Astrocyte of the hippocampus (primary cell): ENCODE results near the gene FUCA1.
"Not testable (repeated sequence)": the region's sequence is repeated elsewhere in the genome, so short reads cannot be mapped to it uniquely, and the experiment has no call there.

ENCODE experiments used
- DNase-seq: peaks from one replicate; pipeline ENCODE4 v3.0.0; 2011; ENCODE audit warnings: low read depth, low spot score

FUCA1 gene

DNA sequence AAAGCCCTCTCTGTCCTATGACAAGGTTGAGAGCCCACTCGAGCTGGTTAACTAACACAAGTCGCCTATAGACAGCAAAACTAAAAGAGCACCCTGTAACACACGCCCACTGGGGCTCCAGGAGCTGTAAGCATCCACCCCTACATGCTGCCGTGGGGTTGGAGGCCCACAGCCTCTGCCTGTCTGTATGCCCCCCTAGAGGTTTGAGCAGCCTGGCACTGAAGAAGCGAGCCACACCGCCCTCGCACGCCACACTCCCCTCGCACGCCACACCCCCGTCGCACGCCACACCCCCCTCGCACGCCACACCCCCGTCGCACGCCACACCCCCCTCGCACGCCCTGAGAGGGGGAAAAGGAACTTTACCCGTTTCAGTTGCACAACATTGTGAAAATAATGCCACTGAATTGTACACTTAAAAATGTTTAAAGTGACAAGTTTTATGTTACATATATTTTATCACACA lies 29.7 kb downstream of the FUCA1 start:
- DNase-seq, result peak; percentile 71

DNA sequence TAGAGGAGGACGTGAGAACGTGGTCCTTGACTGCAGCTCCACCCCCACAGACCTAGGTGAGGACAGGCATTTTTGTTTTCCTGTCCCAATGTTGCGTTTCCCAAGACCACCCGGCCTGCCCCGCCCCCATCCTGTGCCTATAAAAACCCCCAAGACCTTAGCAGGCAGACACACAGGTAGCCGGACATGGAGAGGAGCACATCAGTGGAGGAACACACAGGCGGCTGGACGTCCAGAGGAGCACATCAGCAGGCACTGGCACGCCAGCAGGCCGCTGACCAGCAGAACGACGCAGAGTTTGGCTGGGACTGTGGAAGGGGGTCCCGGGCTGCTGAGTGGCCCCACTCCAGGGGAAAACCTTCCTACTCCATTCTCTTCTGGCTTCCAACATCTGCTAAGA lies 30.2 kb downstream of the FUCA1 start:
- DNase-seq, result no peak

DNA sequence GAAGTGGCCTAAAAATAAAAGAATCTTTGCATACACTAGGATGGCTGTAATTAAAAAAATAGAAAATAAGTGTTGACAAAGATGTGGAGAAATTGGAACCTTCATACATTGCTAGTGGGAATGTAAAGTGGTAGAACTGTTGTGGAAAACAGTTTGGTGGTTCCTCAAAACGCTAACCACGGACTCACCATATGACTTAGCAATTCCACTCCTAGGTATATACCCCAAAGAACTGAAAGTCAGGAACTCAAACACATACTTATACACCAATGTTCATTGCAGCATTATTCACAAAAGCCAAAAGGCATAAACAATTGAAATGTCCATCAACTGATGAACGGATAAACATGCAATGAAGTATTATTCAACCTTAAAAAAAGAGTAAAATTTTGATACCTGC lies 32.1 kb downstream of the FUCA1 start:
- no peak for DNase-seq

DNA sequence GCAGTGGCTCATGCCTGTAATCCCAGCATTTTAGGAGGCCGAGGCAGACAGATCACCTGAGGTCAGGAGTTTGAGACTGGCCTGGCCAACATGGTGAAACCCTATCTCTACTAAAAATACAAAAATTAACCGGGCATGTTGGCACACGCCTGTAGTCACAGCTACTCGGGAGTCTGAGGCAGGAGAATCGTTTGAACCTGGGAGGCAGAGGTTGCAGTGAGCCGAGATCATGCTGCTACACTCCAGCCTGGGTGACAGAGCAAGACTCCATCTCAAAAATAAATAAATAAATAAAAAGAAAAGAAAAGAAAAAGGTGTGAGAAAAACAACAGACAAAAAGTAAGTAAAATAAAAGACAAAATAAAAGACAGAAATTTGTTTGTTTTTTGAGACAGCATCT lies 33.9 kb downstream of the FUCA1 start:
- DNase-seq, result not testable (repeated sequence)

DNA sequence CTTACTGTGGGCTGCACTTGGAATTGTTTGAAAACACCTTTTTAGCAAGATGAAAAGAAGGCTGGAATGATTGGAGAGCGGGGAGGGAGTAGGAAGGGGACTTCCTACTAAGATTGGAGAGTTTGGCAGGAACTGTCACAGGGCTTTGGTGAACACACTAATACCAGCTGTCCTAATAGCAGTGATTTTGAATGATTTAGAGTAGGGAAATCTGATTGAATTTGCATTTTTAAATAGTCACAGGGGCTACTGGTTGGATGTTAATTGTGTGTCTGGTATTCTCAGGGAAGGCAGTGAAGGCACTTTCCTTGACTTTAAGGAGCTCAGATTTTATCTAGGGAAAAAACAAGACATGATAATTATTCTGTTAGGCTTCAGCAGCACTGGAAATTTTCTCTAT lies 40.4 kb downstream of the FUCA1 start:
- no peak for DNase-seq

DNA sequence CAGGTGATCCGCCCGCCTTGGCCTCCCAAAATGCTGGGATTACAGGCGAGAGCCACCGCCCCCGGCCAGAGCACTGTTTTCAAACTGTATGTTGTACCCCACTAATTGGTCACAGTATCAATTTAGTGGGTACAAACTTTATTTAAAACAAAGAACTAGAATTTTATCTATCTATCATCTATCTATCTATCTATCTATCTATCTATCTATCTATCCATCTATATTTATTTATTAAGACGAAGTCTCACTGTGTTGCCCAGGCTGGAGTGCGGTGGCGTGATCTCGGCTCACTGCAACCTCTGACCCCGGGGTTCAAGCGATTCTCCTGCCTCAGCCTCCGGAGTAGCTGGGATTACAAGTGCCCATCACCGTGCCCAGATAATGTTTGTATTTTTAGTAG lies 41.5 kb downstream of the FUCA1 start:
- not testable (repeated sequence) for DNase-seq

DNA sequence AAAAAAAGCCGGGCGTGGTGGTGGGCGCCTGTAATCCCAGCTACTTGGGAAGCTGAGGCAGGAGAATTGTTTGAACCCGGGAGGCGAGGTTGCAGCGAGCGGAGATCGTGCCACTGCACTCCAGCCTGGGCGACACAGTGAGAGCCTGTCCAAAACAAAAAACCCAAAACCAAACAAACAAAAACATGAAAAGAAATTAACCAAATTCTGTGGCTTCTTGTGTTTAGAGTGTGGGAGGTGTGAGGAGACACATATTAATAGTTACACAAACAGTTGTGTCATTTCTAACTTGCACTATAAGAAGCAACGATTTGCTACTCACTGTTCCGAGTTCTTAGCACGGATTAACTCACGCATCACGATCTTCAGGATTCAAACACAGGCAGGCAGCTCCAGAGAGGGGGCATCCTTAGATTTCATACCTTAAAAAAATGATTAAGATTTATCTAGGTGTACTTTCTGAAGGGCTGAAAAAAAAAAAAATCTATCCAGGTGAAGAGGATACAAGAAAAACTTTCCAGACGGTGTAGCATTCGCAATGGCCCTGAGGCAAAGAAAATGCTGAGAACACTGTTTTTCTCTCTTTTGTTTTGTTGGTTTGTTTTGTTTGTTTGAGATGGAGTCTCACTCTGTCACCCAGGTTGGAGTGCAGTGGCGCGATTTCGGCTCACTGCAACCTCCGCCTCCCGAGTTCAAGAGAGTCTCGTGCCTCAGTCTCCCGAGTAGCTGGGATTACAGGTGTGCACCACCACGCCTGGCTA lies 42.1 kb downstream of the FUCA1 start:
- DNase-seq, result no peak

DNA sequence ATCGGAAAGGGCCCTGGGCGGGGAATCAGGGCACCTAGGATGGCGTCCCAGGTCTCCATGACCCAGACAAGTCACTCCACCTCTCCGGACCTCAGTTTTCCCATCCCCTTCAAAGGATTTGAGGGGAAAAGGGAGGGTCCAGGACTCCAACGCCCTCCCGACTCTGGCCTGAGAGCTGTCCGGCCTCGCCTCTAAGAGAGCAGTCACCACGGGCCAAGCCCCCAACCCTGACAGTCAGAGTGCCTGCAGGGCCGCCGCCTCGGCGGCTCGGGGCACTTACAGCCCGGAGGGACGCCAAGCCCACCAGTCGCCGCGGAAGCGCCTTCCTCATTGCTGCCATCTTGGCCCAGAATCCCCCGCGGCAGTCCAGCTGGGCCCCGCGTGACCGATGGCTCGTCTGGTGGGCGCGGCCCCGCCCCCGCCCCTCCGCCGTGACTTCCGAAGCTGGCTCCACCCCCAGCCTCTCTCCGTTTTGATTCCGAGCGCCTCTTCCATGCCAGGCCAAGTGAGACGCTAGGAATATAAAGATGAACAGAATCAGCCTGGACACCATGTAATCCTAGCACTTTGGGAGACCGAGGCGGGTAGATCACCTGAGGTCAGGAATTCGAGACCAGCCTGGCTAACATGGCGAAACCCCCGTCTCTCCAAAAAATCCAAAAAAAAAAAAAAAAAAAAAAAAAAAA lies 42.9 kb downstream of the FUCA1 start, which contains the start of gene HMGCL:
Gene HMGCL (minus strand): TSS at position 354 of the 686 bp plus-strand sequence. CDS start 14 bp downstream, at position 340.
- peak; percentile 96 for DNase-seq

DNA sequence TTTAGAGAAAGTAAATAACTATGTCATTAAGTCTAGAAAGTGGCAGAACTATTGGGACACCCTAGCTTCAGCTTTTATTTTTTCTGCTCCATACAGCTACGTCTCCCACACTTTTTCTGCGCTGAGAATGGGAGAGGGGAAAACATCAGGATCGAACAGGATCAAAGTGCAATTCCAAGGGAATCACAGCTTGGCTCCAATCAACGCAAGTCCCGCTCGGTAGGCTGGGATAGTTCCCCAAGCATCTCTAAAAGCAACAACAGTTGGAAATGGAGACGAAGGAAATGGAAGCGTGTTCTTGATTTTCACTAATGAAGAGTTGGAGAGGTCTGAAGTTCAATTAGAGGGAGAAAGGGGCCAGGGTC lies 43.4 kb downstream of the FUCA1 start:
- no peak for DNase-seq

DNA sequence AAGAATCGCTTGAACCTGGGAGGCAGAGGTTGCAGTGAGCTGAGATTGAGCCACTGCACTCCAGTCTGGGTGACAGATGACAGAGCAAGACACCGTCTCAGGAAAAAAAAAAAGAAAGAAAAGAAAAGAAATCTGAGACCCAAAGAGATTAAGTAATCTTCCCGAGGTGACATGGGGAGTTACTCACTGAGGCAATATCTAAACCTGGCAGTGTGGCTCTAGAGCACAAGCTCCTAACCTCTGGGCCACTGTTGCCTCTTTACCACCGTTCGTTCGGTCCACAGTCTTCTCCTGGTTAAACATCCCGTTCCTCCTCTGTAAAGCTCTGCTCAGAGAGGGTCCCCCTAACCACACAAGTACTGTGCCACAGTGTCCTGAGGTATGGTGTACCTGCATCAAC lies 44.3 kb downstream of the FUCA1 start:
- DNase-seq, result no peak

DNA sequence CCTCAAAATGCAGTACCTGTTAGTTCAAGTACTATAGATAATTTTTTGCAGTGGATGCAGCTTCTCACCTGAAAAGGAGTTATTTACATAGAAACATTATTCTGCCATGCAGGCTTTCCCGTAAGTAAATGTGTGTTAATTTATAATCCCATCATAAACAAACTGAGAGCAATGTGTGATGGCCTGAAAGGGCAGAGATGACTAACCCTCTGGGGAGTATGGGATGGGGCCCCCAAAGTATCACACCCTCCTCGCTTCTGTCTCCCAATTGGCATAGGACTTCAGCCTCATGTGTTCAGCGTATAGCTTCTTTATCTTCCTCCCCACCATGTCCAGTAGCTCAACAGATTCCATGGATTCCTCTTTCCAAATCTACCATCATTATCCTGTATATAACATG lies 50.5 kb downstream of the FUCA1 start:
- no peak for DNase-seq

DNA sequence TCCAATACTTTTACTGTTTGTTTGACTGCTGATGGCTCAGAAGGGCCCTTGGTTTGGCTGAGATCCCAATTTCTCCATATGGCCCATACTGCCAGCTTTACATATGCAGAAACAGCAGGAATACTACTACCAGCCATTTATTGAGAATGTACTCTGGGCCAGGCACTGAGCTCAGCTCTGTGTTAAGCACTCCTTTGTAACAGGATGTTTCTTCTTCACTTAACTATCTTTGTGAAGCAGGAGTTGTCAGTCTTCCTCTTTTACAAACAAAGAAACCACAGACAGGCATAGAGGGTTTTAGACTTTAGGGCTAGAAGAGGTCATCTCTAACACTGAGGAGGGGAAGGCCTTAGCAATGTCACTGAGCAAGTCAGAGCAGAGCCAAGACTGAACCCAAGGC lies 51.2 kb downstream of the FUCA1 start:
- DNase-seq, result no peak

DNA sequence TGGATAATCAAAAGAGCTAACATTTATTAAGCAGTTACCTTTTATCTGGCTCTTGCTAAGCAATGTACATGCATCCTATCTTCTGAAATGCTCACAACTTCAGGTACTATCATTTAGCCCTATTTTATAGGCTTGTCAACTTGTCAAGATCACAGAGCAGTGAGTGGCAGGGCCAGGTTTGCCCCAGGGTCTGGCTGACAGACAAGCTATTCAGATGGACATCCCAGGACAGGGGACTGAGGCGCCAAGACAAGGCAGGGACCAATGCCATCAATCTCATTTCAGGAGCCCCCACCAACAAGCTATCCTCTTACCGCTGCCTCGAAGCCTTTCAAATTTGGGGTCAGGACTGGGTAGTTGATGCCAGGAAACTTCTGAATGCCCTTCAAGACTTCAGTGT lies 51.7 kb downstream of the FUCA1 start:
- DNase-seq, result no peak

DNA sequence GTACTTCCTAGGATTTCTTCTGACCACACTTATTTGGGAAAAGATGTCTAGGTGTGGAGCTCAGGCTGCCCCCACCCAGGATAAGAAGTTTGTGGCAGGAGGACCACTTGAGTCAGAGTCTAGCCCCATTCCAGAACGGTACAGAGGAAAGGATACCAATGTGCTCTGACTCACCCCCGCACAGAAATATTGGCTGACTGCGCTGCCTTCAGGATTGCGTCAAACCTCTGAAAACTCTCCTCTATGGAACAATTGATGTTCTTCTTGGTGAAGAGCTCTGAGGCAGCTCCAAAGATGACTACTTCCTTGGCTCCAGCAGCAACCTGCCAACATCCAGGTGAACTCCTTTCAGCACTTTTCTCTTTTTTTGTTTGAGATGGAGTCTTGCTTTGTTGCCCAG lies 54.1 kb downstream of the FUCA1 start:
- no peak for DNase-seq

DNA sequence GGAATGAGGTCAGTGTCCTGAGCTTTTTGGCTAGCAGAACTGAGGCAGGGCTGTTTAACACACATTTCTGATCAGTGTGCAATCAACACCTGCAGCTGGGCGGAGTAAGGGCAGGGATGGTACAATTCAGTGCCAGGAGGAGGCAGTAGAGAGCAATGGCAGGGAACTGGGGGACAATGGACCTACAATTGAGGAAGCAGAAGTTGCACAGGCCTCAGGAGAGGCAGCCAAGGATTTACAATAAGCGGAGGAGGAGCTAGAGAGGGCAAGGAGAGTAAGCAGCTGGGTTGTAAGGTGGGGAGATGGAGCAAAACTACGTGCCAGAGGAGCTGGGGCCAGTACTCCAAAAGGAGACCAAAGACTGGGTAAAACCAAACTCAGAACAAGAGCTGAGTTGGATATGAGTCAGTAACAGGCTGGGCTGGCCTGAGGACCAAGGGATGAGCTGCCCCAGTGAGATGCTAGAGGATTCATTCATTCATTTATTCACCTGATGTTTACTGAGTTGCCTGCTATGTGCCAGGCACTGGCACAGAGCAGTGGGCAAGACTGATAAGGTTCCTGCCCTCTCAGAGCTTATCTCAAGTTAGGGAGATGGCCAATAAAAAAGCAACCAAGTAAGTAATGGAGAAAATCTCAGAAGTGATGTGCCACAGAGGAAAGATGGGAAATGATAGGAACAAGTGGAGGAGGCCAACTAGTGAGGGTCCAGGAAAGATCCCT lies 57.1 kb downstream of the FUCA1 start:
- peak; percentile 51 for DNase-seq

DNA sequence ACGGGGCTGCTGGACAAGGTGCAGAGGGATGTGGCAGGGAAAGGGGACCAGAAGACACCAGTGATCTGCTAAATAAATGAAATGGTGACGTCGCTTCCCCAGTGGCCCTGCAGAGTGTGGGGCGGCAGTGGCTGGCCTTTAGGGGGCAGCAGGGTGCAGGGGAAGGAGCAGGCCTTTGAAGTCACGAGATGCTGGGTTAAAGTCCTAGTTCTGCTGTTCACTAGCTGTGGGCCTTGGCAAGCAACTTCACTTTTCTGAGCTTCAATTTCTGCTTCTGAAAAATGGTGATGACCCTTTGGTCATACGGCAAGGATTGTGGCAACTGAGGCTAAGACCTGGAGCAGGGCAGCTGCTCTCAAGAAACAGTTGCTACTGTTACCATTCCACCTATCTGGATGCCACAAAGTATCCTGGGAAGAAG lies 58.3 kb downstream of the FUCA1 start:
- peak; percentile 76 for DNase-seq

DNA sequence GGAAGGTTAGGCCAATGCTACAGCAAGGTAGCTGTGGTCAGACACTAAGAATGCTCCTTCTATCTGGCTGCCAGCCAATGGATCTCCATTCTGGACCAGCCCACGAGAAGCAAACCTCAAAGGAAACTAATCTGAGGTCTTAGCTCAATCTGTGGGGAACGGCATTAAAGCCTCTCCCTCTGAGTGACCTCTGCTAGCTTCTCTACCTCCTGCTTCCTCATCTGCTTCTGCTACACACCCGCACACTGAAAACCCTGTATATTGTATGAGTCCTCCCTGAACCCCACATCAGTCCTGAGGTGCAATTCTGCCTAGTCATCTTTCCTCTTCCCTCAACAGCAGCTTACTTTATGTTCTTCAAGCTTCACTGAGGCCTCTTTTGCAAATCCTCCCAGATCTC lies 60.6 kb downstream of the FUCA1 start:
- DNase-seq, result no peak

DNA sequence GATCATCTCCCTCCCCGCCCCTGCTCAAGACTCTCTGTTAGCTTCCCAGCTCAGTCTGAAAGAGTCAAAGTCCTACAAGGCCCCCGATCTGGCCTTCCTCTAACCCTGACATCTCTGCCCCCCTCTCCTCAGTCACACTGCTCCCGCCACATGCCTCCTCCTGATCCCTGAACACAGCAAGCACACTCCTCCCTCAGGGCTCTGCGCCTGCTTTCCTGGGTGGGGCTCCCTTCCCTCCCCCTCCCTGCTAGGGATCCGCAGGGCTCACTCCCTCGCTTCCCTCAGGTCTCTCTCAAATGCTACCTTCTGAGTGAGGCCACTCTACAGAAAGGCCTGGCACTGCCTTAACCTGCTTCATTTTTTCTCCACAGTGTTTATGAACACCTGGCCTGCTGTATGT lies 61.8 kb downstream of the FUCA1 start:
- no peak for DNase-seq

DNA sequence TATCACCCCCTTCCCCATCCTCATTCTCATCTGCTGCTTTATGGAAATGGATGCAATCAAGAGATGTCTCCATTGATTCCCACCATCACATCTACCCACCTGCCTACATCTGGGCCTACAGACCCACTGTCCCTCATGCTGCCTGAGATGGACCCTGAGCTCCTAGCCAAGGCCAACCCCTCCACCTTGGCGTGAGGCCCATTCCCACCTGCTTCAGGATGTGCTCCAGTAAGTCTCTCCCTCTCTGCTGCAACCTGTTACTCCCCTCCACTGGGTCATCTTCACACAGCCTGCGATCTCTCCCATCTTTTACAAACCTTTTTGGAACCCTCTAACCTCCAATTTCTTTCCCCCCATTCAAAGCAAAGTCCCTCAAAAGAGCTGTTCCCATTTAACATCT lies 63.1 kb downstream of the FUCA1 start:
- no peak for DNase-seq

DNA sequence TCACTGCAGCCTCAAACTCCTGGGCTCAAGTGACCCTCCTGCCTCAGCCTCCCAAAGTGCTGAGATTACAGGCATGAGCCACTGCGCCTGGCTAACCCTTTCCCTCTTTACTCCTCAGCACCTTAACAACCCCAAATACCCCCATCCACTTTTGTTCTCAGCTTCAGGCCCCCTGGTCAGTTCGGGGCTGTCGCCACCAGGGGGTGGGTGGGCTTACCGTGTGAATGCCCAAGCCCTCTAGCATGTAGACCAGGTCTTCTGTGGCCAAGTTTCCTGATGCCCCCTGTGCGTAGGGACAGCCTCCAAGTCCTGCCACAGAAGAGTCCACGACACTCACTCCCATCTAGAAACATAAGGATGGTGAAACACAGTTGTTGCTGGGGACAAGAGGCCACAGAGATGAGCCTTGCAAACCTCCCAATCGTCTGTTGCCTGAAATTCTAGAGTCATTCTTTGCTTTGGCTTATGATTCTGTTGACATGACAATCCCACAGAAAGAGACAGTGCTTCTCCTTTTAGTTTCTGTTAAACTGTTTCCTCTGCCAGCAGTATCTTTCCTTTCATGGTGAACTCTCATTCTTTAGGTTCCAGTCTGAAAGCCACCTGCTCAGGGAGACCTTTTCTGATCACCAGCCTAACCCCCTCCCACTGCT lies 63.8 kb downstream of the FUCA1 start:
- no peak for DNase-seq

DNA sequence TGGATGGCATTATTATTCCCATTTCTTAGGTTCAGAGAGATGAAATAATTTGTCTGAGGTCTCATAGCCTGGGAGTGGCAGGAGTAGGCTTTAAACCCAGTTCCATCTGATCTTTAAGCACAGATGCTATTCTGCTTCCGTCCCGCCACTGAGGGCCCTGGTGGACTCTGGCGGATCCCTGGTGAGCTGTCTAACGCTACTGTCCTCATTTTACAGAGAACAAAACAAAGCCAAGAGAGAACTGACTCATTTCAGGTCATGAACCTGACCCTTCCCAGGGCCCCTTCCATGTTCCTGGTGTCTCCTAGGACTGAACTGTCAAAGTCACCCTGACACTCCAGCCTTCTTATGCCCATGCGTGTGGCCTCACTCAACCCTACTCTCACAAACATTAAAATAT lies 64.4 kb downstream of the FUCA1 start:
- DNase-seq, result no peak

DNA sequence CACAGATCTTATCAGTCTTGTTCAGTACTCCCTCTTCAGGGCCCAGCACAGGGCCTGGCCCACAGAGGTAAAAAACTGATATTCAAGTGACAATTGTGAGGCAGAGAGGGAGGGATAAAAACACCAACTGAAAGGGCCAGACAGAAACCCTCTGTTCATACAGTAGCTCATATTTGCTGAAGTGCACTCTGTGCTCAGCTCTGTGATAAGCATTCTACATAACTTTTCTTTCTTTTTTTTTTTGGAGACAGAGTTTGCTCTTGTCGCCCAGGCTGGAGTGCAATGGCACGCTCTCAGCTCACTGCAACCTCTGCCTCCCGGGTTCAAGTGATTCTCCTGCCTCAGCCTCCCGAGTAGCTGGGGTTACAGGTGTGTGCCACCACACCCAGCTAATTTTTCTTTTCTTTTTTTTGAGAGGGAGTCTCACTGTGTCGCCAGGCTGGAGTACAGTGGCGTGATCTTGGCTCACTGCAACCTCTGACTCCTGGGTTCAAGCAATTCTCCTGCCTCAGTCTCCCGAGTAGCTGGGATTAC lies 65.2 kb downstream of the FUCA1 start:
- not testable (repeated sequence) for DNase-seq
